Bronchial epithelial cell (primary cell): ENCODE measurements around the gene PAX2. TPM values are rescaled to one million over a fixed set of nuclear protein-coding genes. Genes with fewer than 3 reads are reported as not detected.

Experiments used
- DNase-seq: peaks from one replicate; pipeline ENCODE4 v3.0.0-alpha.2; 2010; ENCODE audit warnings: low read depth
- FAIRE-seq: peaks from 2 replicates; lab custom pipeline; 2011; peaks lifted over from hg19 to GRCh38; lab: Jason Lieb, UNC
- H3K27me3 ChIP-seq: 2 replicates; pipeline ENCODE4 v1.5.1; 2011; ENCODE audit warnings: low read length; ENCODE audit not compliant: control insufficient read depth, insufficient read depth
- H3K36me3 ChIP-seq: 2 replicates; pipeline ENCODE4 v1.5.1; 2011; ENCODE audit warnings: low read length; ENCODE audit not compliant: control insufficient read depth, insufficient read depth
- H3K4me3 ChIP-seq: 2 replicates; pipeline ENCODE4 v1.5.1; 2011; ENCODE audit warnings: mild to moderate bottlenecking, low read depth, low read length, control low read depth
- CTCF ChIP-seq: IDR thresholded peaks from 2 replicates; pipeline ENCODE4 v1.5.1; 2011; ENCODE audit warnings: mild to moderate bottlenecking, moderate library complexity, low read length, control low read depth, inconsistent platforms; ENCODE audit not compliant: insufficient read depth, severe bottlenecking
- total RNA-seq: library from RNA; depleted of rRNA; stranded (reverse); fragments of >200 nt; gene quantifications from 2 replicates; pipeline ENCODE4 v1.2.1, GENCODE V29; 2014

PAX2 gene
- total RNA-seq, 1 donor from 2014 or later = not detected

- Histone ChIP-seq H3K27me3 (peaks cover 71% of the 10 kb centered on the region), H3K36me3 (no peaks in the 10 kb centered on the region), H3K4me3 (no peak overlapping the region)
- TF ChIP-seq CTCF = no peak
- DNase-seq = no peak
- no peak for FAIRE-seq
These were observed 9.1 kb upstream of the PAX2 start for GRCh38 chr10:100736144-100736808.

- Histone ChIP-seq H3K4me3 (no peak overlapping the region), H3K27me3 (peaks cover 73% of the 10 kb centered on the region), H3K36me3 (no peaks in the 10 kb centered on the region)
- DNase-seq (no peak), FAIRE-seq (no peak)
- no peak for TF ChIP-seq CTCF
These were observed 8.5 kb upstream of the PAX2 start for GRCh38 chr10:100736809-100737354.

GRCh38 chr10:100737355-100738054, 7.9 kb upstream of the PAX2 start:
- TF ChIP-seq CTCF = no peak
- H3K27me3 ChIP-seq = peaks cover 77% of the 10 kb centered on the region
- DNase-seq (no peak), FAIRE-seq (no peak)
- H3K4me3 ChIP-seq = no peak overlapping the region
- H3K36me3 ChIP-seq = no peaks in the 10 kb centered on the region

DNA sequence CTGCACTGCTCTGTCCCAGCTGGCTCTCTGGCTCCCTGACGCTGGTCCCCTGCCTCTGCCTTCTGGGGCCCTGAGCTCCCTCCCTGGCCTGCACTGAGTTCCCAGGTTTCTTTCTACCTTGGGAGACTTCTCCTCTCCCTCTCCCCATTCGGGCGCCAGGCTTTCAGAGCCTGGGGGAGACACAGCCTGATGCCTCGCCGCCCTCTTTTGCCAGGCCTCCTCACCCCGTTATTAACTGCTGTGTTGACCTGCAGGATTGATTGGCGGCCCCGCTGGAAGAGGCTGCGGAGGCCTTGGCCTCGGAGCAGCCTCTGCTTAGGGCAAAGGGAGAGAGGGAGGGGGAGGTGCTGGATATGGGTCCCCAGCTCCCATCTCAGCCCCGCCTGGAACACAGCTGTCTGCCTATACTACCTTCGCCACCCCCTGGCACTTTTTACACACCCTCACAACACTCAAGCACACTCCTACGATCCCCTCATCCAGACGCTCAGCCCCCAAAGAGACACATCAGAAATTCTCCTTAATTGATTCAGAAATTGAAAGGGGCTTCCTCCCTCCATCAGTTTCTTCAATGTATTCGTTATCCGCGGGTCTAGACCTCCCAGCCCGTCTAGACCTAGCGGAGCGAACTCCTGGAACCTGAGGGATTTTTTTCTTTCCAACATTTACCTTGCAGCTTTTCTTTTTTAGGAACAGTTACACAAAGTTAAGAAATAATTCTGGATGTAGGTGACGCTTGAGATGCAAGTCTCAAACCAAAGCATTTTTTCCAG, 7.1 kb upstream of the PAX2 start:
- no peaks in the 10 kb centered on the region for H3K36me3 ChIP-seq
- DNase-seq (no peak), FAIRE-seq (no peak)
- no peak overlapping the region for H3K4me3 ChIP-seq
- no peak for TF ChIP-seq CTCF
- peaks cover 81% of the 10 kb centered on the region for H3K27me3 ChIP-seq

DNA sequence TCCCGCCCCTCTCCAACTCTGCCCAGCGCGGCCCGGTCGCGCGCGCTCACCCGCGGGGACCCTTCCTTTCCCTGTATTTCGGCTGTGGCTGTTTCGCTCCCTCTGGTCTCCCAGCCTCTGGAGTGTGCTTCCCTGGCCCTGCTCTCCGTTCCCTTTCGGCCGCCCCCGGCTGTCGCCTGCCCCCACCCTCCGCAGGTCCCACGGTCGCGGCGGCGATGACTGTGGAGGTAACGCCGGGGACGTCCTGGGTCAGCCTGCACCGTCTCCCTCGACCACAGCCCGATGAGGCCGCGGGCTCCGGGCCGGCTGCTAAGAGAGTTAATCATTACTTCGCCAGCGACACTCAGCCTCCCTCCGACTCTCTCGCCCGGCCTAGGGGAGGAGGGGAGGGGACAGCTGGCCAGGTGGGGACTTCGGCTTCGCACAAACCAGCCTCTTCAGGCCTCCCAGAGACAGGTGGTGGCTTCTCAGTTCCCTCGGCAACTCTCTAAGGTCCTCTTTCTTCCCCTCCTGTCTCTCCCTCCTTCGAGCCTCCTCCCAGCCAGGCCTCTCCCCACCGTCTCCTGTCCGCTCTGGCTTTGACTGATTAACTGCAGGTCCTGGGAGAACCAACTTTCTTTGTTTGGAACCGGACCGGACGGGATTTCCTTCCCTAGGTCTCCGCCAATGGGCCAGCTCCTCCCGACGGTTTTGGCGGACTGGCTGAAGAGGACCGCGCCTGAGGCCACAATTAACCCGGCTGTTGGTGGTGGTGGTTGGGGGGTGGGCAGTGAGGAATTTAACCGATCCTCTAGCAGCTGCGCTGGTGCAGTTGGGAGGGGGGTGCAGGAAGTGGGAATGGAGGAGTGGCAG, 5.6 kb upstream of the PAX2 start:
- FAIRE-seq (no peak), DNase-seq (no peak)
- peaks cover 90% of the 10 kb centered on the region for H3K27me3 ChIP-seq
- H3K4me3 ChIP-seq = no peak overlapping the region
- TF ChIP-seq CTCF = no peak
- no peaks in the 10 kb centered on the region for H3K36me3 ChIP-seq
